Measurements from ENCODE around the gene ACBD4. TPM values are rescaled to one million over a fixed set of nuclear protein-coding genes. Genes with fewer than 3 reads are reported as not detected.

Gene ACBD4
- total and polyA plus RNA-seq, 2 experiments from 2014 or later, result 8.2 to 13.7 TPM

DNA sequence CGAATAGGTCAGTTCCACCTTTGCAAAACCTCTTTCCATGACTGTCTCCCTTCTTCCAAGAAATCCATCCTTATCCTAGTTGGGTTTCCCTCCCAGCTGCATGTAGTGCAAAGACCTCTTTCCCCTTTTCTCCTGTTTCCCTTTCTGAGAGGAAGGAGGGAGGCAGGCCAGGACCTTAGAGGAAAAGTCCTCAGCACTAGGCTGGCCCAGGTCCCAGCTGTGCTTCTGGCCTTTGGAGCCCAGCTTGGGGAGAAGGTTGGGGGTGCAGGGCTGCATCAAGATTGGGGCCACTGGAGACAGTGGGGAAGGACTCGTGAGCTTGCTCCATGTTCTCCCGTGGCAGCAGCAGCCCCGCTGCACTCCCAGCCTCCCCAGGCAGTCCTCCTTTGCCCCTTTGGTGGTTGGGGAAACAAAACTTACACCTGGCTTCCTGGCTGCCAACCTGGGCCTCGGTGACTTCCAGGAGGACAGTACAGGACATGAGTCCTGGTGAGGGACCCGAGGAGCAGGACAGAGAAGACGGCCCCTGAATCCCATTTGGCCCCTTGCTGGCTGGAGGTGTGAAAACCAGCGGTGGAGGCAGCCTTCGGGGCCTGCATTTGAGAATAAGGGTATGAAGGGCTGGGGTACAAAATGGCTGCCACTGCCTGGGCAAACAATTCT, 26.7 kb downstream of the ACBD4 start:
- Histone ChIP-seq H3K4me2 (peak overlapping the region; percentile 69), H4K20me1 (ENCODE audit: insufficient read depth, poor library complexity, severe bottlenecking) (no peaks in the 10 kb centered on the region), H3K27ac (peak overlapping the region; percentile 24), H3K9me2 (replicated peaks; ENCODE audit: insufficient read depth) (no peaks in the 10 kb centered on the region), H3K9me3 (ENCODE audit: low read depth) (no peaks in the 10 kb centered on the region), H3K79me2 (peaks cover 33% of the 10 kb centered on the region), H3K36me3 (replicated peaks; ENCODE audit: insufficient read depth, low read depth) (no peaks in the 10 kb centered on the region), H3K4me3 (no peak overlapping the region), H2AFZ (peak overlapping the region; percentile 18), H3K27me3 (no peaks in the 10 kb centered on the region), H3K4me1 (ENCODE audit: insufficient read depth) (peaks cover 29% of the 10 kb centered on the region)
- TF ChIP-seq EZH2 (IDR thresholded peaks at IDR 0.05; ENCODE audit: borderline replicate concordance), result no peak
- no peak for TF ChIP-seq EZH2phosphoT487 (IDR thresholded peaks at IDR 0.05; ENCODE audit: low read depth, severe bottlenecking, unreplicated experiment)
- TF ChIP-seq, protein P1, sequence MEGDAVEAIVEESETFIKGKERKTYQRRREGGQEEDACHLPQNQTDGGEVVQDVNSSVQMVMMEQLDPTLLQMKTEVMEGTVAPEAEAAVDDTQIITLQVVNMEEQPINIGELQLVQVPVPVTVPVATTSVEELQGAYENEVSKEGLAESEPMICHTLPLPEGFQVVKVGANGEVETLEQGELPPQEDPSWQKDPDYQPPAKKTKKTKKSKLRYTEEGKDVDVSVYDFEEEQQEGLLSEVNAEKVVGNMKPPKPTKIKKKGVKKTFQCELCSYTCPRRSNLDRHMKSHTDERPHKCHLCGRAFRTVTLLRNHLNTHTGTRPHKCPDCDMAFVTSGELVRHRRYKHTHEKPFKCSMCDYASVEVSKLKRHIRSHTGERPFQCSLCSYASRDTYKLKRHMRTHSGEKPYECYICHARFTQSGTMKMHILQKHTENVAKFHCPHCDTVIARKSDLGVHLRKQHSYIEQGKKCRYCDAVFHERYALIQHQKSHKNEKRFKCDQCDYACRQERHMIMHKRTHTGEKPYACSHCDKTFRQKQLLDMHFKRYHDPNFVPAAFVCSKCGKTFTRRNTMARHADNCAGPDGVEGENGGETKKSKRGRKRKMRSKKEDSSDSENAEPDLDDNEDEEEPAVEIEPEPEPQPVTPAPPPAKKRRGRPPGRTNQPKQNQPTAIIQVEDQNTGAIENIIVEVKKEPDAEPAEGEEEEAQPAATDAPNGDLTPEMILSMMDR (IDR thresholded peaks at IDR 0.05; ENCODE audit: poor library complexity), result no peak
- WGBS (ENCODE audit: low lambda C conversion rate, missing lambda C conversion rate), result 73% methylated on average over 9 of the region's 9 CpGs
- DNase-seq (ENCODE audit: low spot score), result no peak

DNA sequence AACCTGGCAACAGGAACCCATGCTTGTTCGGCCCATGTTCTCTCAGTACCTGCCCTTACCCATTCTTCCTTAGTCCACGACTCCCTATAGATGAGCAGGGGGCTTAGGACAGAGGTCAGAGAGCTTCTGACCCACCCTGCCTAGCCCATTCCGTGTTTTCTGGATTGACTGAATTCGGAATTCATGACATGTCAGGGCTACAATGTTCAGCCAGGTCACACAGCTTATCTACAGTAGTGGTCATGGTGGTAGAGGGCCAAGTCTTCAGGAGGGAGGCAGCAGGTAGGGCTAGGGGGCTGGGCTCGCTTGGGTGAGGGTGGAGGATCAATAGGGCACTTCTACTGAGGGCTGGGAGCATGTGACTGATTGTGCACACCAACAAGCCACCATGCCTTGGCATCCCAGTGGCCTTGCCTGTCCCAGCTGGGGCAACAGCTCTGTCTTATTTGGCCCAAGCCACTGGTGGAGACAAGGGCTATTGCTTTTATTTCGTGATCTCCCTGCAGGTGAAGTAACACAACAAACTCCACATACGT, 29.3 kb downstream of the ACBD4 start:
- Histone ChIP-seq H4K20me1 (ENCODE audit: insufficient read depth, poor library complexity, severe bottlenecking) (no peaks in the 10 kb centered on the region), H2AFZ (no peak overlapping the region), H3K27me3 (no peaks in the 10 kb centered on the region), H3K36me3 (replicated peaks; ENCODE audit: insufficient read depth, low read depth) (no peaks in the 10 kb centered on the region), H3K4me1 (ENCODE audit: insufficient read depth) (peaks cover 9% of the 10 kb centered on the region), H3K4me2 (no peak overlapping the region), H3K79me2 (peaks cover 17% of the 10 kb centered on the region), H3K27ac (no peak overlapping the region), H3K4me3 (no peak overlapping the region), H3K9me2 (replicated peaks; ENCODE audit: insufficient read depth) (no peaks in the 10 kb centered on the region), H3K9me3 (ENCODE audit: low read depth) (no peaks in the 10 kb centered on the region)
- no peak for DNase-seq (ENCODE audit: low spot score)
- 94% methylated on average over 7 of the region's 7 CpGs for WGBS (ENCODE audit: low lambda C conversion rate, missing lambda C conversion rate)
- TF ChIP-seq, protein P1 (IDR thresholded peaks at IDR 0.05; ENCODE audit: poor library complexity), result no peak

DNA sequence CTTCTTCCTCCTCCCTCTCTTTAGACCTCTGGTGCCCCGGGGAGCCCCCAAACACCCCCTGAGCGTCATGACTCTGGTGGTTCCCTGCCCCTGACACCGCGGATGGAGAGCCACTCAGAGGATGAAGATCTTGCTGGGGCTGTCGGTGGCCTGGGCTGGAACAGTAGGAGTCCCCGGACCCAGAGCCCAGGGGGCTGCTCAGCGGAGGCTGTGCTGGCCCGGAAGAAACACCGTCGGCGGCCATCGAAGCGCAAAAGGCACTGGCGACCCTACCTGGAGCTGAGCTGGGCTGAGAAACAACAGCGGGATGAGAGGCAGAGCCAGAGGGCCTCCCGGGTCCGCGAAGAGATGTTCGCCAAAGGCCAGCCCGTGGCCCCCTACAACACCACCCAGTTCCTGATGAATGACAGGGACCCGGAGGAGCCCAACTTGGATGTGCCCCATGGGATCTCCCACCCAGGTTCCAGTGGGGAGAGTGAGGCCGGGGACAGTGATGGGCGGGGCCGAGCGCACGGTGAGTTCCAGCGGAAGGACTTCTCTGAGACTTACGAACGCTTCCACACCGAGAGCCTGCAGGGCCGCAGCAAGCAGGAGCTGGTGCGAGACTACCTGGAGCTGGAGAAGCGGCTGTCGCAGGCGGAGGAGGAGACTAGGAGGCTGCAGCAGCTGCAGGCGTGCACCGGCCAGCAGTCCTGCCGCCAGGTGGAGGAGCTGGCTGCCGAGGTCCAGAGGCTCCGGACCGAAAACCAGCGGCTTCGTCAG, 33.7 kb downstream of the ACBD4 start:
- H3K4me3 ChIP-seq, result no peak overlapping the region
- H4K20me1 ChIP-seq (ENCODE audit: insufficient read depth, poor library complexity, severe bottlenecking), result no peaks in the 10 kb centered on the region
- H3K27ac ChIP-seq, result no peak overlapping the region
- H3K4me2 ChIP-seq, result no peak overlapping the region
- peaks cover 35% of the 10 kb centered on the region for H3K4me1 ChIP-seq (ENCODE audit: insufficient read depth)
- no peaks in the 10 kb centered on the region for H3K9me3 ChIP-seq (ENCODE audit: low read depth)
- no peaks in the 10 kb centered on the region for H3K36me3 ChIP-seq (replicated peaks; ENCODE audit: insufficient read depth, low read depth)
- H2AFZ ChIP-seq, result no peak overlapping the region
- no peaks in the 10 kb centered on the region for H3K79me2 ChIP-seq
- TF ChIP-seq, protein P1 (IDR thresholded peaks at IDR 0.05; ENCODE audit: poor library complexity), result no peak
- TF ChIP-seq EZH2phosphoT487 (IDR thresholded peaks at IDR 0.05; ENCODE audit: low read depth, severe bottlenecking, unreplicated experiment) (no peak), EZH2 (IDR thresholded peaks at IDR 0.05; ENCODE audit: borderline replicate concordance) (no peak)
- no peaks in the 10 kb centered on the region for H3K27me3 ChIP-seq
- no peak for DNase-seq (ENCODE audit: low spot score)
- H3K9me2 ChIP-seq (replicated peaks; ENCODE audit: insufficient read depth), result no peaks in the 10 kb centered on the region
- 94% methylated on average over 42 of the region's 43 CpGs for WGBS (ENCODE audit: low lambda C conversion rate, missing lambda C conversion rate)
